SK-N-MC (cell line): ENCODE results near the gene DOCK1.

Experiments used
- DNase-seq: peaks from one replicate; pipeline ENCODE4 v3.0.0-alpha.2; 2011; ENCODE audit warnings: low read depth, low spot score
- H3K27ac ChIP-seq: fragments of 200-600 bp; sonication (generic); 2 replicates; pipeline ENCODE4 v1.5.1; 2016; ENCODE audit warnings: mixed run types
- H3K36me3 ChIP-seq: fragments of 200-600 bp; sonication (generic); 2 replicates; pipeline ENCODE4 v1.6.1; 2017; ENCODE audit warnings: antibody characterized with exemption, low read length, mixed read lengths; ENCODE audit not compliant: insufficient read depth
- H3K4me3 ChIP-seq: fragments of 200-600 bp; sonication (generic); 2 replicates; pipeline ENCODE4 v1.5.1; 2016
- H3K9ac ChIP-seq: fragments of 200-600 bp; sonication (generic); 2 replicates; pipeline ENCODE4 v1.8.0; 2017; ENCODE audit warnings: mixed run types, mixed read lengths; ENCODE audit not compliant: insufficient read length
- H3K9me3 ChIP-seq: fragments of 200-600 bp; sonication (generic); 2 replicates; pipeline ENCODE4 v1.6.1; 2017; ENCODE audit warnings: low read depth, mild to moderate bottlenecking, antibody characterized with exemption, low read length, moderate library complexity, mixed read lengths
- EZH2 ChIP-seq: fragments of 200-600 bp; sonication (generic); IDR thresholded peaks from one replicate; pipeline ENCODE4 v1.6.1; 2017; ENCODE audit warnings: antibody characterized with exemption
- FOXP2 ChIP-seq: optimal IDR thresholded peaks from 2 replicates; pipeline ENCODE3; 2011; ENCODE audit warnings: mild to moderate bottlenecking, moderate library complexity; ENCODE audit not compliant: insufficient read depth; ENCODE audit errors: extremely low read length, control extremely low read depth
- POLR2AphosphoS5 ChIP-seq: IDR thresholded peaks from 2 replicates; pipeline ENCODE4 v1.6.1; 2012; ENCODE audit warnings: mild to moderate bottlenecking, low read depth, low read length, borderline replicate concordance

DOCK1 gene

GRCh38 chr10:127423218-127423915 is 518.1 kb downstream of the DOCK1 start:
- no peaks in the 10 kb centered on the region for H3K36me3 ChIP-seq
- H3K9me3 ChIP-seq, result no peaks in the 10 kb centered on the region
- no peak for TF ChIP-seq FOXP2
- TF ChIP-seq POLR2AphosphoS5, result no peak
- no peak for TF ChIP-seq EZH2
- no peak overlapping the region for H3K4me3 ChIP-seq
- H3K9ac ChIP-seq, result no peak overlapping the region
- no peak for DNase-seq
- H3K27ac ChIP-seq, result no peak overlapping the region

GRCh38 chr10:127424594-127425264 is 519.5 kb downstream of the DOCK1 start:
- no peak overlapping the region for H3K4me3 ChIP-seq
- no peaks in the 10 kb centered on the region for H3K36me3 ChIP-seq
- DNase-seq, result no peak
- H3K9me3 ChIP-seq, result no peaks in the 10 kb centered on the region
- TF ChIP-seq FOXP2 (no peak), EZH2 (no peak), POLR2AphosphoS5 (no peak)
- H3K27ac ChIP-seq, result no peak overlapping the region
- no peak overlapping the region for H3K9ac ChIP-seq

DNA sequence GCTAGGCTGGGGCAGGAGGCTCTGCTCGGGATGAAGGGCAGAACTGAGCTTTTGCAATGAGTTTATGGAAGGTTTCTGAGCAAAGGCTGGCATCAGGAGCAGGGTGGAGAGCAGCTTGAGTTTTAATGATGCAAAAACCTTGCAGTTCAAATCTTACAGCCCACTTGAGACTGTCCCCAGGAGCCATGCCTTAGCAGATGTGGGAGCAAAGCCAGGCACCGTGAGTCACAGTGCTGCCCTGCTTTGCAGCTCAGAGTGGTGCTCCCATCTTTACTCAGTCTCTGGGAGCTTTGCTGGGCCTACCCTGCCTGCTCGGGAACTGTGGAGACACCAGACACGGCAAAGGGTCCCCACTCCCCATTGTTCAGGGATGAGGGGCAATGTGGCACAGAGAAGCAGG is 521.5 kb downstream of the DOCK1 start:
- DNase-seq, result no peak
- H3K4me3 ChIP-seq, result no peak overlapping the region
- no peak overlapping the region for H3K9ac ChIP-seq
- H3K9me3 ChIP-seq, result no peaks in the 10 kb centered on the region
- H3K27ac ChIP-seq, result no peak overlapping the region
- no peak for TF ChIP-seq FOXP2
- no peak for TF ChIP-seq POLR2AphosphoS5
- no peak for TF ChIP-seq EZH2
- no peaks in the 10 kb centered on the region for H3K36me3 ChIP-seq

GRCh38 chr10:127427926-127428325 is 522.7 kb downstream of the DOCK1 start:
- no peak for TF ChIP-seq EZH2

GRCh38 chr10:127428385-127428980 is 523.3 kb downstream of the DOCK1 start:
- H3K9ac ChIP-seq, result no peak overlapping the region
- no peak for TF ChIP-seq POLR2AphosphoS5
- TF ChIP-seq FOXP2, result no peak
- no peak for DNase-seq
- no peak overlapping the region for H3K4me3 ChIP-seq
- no peaks in the 10 kb centered on the region for H3K36me3 ChIP-seq
- H3K27ac ChIP-seq, result no peak overlapping the region
- no peaks in the 10 kb centered on the region for H3K9me3 ChIP-seq

More at GRCh38 chr10:127427926-127428325, 522.7 kb downstream of the DOCK1 start:
- H3K4me3 ChIP-seq, result no peak overlapping the region
- H3K9ac ChIP-seq, result no peak overlapping the region
- DNase-seq, result no peak
- H3K36me3 ChIP-seq, result no peaks in the 10 kb centered on the region
- no peaks in the 10 kb centered on the region for H3K9me3 ChIP-seq
- H3K27ac ChIP-seq, result no peak overlapping the region

- H3K27ac ChIP-seq, result no peak overlapping the region
- H3K36me3 ChIP-seq, result no peaks in the 10 kb centered on the region
- no peaks in the 10 kb centered on the region for H3K9me3 ChIP-seq
- DNase-seq, result no peak
- TF ChIP-seq FOXP2, result no peak
- TF ChIP-seq EZH2, result no peak
- TF ChIP-seq POLR2AphosphoS5, result no peak
- no peak overlapping the region for H3K9ac ChIP-seq
- H3K4me3 ChIP-seq, result no peak overlapping the region
Observed at GRCh38 chr10:127429601-127430312, 524.5 kb downstream of the DOCK1 start.

DNA sequence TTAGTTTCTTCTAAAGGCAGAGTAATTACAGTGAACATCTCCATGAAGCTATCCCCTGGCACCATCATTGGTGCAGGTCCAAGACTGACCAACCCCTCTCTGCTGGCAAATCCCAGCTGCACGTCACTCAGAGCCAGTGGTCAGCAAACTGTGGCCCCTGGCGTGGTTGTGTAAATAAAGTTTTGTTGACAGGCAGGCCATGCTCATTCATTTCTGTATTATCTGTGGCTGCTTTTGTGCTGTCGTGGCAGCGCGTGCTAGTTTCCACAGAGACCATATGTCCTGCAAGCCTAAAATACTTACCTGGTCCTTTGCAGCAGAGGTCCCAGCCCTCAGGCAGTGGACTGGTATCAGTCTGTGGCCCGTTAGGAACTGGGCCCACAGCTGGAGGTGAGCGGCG is 526.3 kb downstream of the DOCK1 start:
- no peaks in the 10 kb centered on the region for H3K9me3 ChIP-seq
- DNase-seq, result no peak

GRCh38 chr10:127434006-127434405 is 528.8 kb downstream of the DOCK1 start:
- DNase-seq, result no peak
- no peak for TF ChIP-seq POLR2AphosphoS5
- TF ChIP-seq FOXP2, result no peak
- no peak for TF ChIP-seq EZH2

More for the DNA sequence above, 526.3 kb downstream of the DOCK1 start:
- Histone ChIP-seq H3K27ac (no peak overlapping the region), H3K36me3 (no peaks in the 10 kb centered on the region), H3K9ac (no peak overlapping the region), H3K4me3 (no peak overlapping the region)
- TF ChIP-seq POLR2AphosphoS5 (no peak), FOXP2 (no peak), EZH2 (no peak)

More at GRCh38 chr10:127434006-127434405, 528.8 kb downstream of the DOCK1 start:
- H3K27ac ChIP-seq, result no peak overlapping the region
- no peaks in the 10 kb centered on the region for H3K36me3 ChIP-seq
- H3K9ac ChIP-seq, result no peak overlapping the region
- H3K4me3 ChIP-seq, result no peak overlapping the region
- H3K9me3 ChIP-seq, result no peaks in the 10 kb centered on the region
